ENCODE results near the gene NABP2.
"Not testable (repeated sequence)": the region's sequence is repeated elsewhere in the genome, so short reads cannot be mapped to it uniquely, and the experiment has no call there.

Gene NABP2

DNA sequence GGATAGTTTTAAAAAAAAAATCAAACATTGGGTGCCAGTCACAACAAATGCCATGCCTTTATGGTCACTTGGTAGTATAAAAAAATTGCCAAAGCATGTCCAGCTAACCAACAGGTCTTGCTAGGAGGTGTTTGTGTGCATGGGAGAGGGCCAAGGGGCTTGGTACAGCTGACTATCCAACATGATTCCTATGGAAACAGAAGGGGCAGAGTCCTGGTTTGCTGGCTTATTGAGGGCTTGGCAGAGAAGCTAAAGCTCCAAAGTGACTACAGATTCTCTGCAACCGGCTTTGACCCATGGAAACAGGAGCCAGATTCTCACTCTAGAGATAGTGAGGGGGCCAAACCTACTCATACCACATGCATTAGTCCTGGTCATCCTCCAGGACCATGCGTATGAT is 48.3 kb downstream of the NABP2 start:
- not testable (repeated sequence) for DNase-seq (ENCODE audit: low read depth in 4 of 4, low spot score in 1 of 4)

DNA sequence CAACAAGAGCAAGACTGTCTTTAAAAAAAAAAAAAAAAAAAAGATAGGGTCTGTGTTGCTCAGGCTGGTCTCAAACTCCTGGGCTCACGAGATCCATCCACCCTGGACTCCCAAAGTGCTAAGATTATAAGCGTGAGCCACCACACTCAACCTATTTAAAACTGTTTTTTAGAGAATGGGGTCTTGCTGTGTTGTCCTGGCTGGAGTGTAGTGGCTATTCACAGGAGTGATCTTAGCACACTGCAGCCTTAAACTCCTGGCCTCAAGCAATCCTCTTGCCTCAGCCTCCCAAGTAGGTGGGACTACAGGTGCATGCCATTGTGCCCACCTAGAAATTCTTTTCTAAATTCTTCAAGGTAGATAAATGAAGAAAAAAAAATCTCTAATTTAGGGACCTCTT is 50.2 kb downstream of the NABP2 start:
- no peak for DNase-seq (ENCODE audit: low read depth in 4 of 4, low spot score in 1 of 4)

DNA sequence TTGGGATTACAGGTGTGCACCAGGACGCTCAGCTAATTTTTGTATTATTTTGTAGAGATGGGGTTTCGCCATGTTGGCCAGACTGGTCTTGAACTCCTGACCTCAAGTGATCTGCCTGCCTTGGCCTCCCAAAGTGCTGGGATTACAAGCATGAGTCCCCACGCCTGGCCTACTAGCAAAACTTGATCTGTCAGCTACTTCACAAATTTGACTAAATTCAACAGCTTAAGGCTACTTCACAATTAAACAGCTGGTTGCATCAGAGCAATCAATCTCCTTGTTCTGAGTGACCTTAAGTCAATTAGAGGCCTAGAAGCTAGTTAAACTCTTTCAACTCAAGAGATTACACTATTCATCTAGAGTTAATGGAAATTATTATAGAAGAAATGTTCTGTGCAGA is 54.8 kb downstream of the NABP2 start:
- DNase-seq (ENCODE audit: low read depth in 4 of 4, low spot score in 1 of 4), result no peak

Data from stimulated activated CD4-positive, alpha-beta T cell treated with anti-CD3 and anti-CD28 coated beads, Interleukin-1b, Interleukin-23, amount 100 ng/mL, for 24 hours (primary cell).